Psoas muscle (tissue), 8 donors: ENCODE results near the gene C1orf74. TPM values are rescaled to one million over a fixed set of nuclear protein-coding genes. Genes with fewer than 3 reads are reported as not detected.

Source experiments
- ATAC-seq, 4 donors: fragments of 200-7000 bp; cut with Tn5 transposase; one replicate each; pipeline ENCODE4 v1.9.1; 2020; ENCODE audit warnings: moderate library complexity in 3 of 4, mild to moderate bottlenecking in 2 of 4
- DNase-seq, 2 donors: peaks; one replicate each; pipeline ENCODE4 v3.0.0-alpha.2; 2020
- H3K27ac ChIP-seq: fragments of 200-600 bp; one replicate; pipeline ENCODE4 v1.8.0; 2022
- H3K27me3 ChIP-seq, 3 donors: fragments of 200-600 bp in 1 of 3; one replicate each; pipeline versions ENCODE4 v1.6.1 to v1.8.0; 2013 to 2022; ENCODE audit warnings: low read length in 2 of 3, mild to moderate bottlenecking in 2 of 3, moderate library complexity in 1 of 3; ENCODE audit not compliant: insufficient read depth in 3 of 3
- H3K36me3 ChIP-seq, 2 donors: fragments of 200-600 bp in 1 of 2; one replicate each; pipeline versions ENCODE4 v1.6.1 to v1.8.0; 2013 to 2022; ENCODE audit warnings: low read depth in 1 of 2, mild to moderate bottlenecking in 1 of 2, moderate library complexity in 1 of 2; ENCODE audit not compliant: insufficient read depth in 1 of 2
- H3K4me1 ChIP-seq: fragments of 200-600 bp; one replicate; pipeline ENCODE4 v1.8.0; 2022
- H3K4me3 ChIP-seq: fragments of 200-600 bp; one replicate; pipeline ENCODE4 v1.8.0; 2022; ENCODE audit warnings: mild to moderate bottlenecking
- H3K9me3 ChIP-seq: fragments of 200-600 bp; one replicate; pipeline ENCODE4 v1.8.0; 2022
- WGBS, 3 donors: extraction: QIAGEN DNeasy Blood & Tissue Kit; methylation state at CpG; one replicate each; pipeline versions ENCODE4 v1.1.6 to v1.1.7; 2013; 5-methylcytosine and 5-hydroxymethylcytosine counted together
- intact Hi-C, 2 donors: fragments of 100-400 bp; cut with DNase I; formaldehyde crosslinking; loops; one replicate each; pipeline versions ENCODE4 v1.11.0 to v1.14.2; 2022
- polyA plus RNA-seq, 3 donors: library from polyadenylated mRNA; stranded (reverse); fragments of 200-250 nt; gene quantifications; one replicate each; pipeline ENCODE4 v1.2.3, GENCODE V29; 2013
- total RNA-seq, 4 donors: library from RNA; stranded (reverse); fragmentation: NEBNext Ultra II Directional in 2 of 4; extraction: Animal tissue kit (Norgen Biotek cat#: 25700) in 2 of 4; gene quantifications; one replicate each; pipeline versions ENCODE4 v1.2.1 to v1.2.4, GENCODE V29; 2021 to 2023
- TF ChIP-seq, protein P1 (sequence below): fragments of 200-600 bp; IDR thresholded peaks from one replicate; pipeline ENCODE4 v1.8.0; 2022; ENCODE audit warnings: antibody characterized with exemption
- donor health status: healthy with polysubstance abuse.
- donor health status: DM: no; HTN: no; CAD: no; lungs with moderate emphysema.
- donor health status: Bipolar disorder and iron deficiency.
- donor health status: healthy.
- donor health status: DM: yes; HTN: yes; CAD: no.
- donor health status: DM: no; HTN: no; CAD: no.
- donor health status: DM: no; HTN: no; CAD: no.
- donor health status: DM: yes; HTN: yes; CAD: no.

Gene C1orf74
- total and polyA plus RNA-seq, 7 donors: 0.45 to 1.8 (median 1.2) TPM

DNA sequence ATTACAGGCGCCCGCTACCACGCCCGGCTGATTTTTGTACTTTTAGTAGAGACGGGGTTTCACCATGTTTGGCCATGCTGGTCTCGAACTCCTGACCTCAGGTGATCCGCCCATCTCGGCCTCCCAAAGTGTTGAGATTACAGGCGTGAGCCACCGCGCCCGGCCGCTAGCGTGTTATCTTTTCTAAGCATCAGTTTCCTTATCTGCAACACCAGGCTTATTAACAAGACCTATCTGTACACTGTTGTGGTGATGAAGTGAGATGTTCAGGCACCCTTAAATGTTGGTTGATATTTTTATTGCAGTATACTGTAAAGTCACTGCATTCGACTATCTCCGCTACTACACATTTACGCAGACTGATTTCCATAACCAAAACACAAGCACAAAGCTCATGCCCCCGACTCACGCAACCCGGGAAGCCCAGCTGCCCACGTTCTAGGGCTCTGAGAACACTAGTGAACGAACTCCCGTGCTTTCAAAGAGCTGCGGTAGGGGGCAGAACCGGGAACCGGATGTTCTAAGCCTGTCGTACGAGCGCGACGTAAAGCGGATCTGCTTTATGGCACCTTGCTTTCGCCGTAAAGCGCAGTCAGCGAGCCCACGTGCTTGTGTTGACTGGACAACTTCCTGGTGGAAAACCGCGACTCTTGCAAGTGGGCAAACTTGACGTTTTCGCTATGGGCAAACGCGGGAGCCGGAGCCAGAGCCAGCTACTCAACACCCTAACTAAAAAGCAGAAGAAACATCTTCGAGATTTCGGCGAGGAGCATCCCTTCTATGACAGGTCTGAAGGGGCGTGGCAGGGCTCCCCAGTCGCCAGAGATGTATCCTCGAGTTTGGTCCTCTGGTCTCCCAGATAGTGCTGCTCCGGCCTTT lies 43.3 kb upstream of the C1orf74 start, which contains the start of gene UTP25:
Gene UTP25 (plus strand): TSS at position 589 of the 879 bp plus-strand sequence. CDS start 92 bp downstream, at position 681.
- ATAC-seq (peak; percentile 96 to 97 (median 97)), DNase-seq (peak; percentile 91 to 95)
- Histone ChIP-seq H3K27ac (peak within 1 kb of the TSS; percentile 77), H3K4me3 (peak within 1 kb of the TSS; percentile 79), H3K9me3 (no peaks in the 10 kb centered on the region), H3K4me1 (no peaks in the 10 kb centered on the region), H3K36me3 (peaks cover 0 to 21% of the 10 kb centered on the region in 2 donors), H3K27me3 (peaks cover 0 to 4% (median 0%) of the 10 kb centered on the region in 3 donors)
- intact Hi-C loops: no loop called here
- TF ChIP-seq, protein P1, sequence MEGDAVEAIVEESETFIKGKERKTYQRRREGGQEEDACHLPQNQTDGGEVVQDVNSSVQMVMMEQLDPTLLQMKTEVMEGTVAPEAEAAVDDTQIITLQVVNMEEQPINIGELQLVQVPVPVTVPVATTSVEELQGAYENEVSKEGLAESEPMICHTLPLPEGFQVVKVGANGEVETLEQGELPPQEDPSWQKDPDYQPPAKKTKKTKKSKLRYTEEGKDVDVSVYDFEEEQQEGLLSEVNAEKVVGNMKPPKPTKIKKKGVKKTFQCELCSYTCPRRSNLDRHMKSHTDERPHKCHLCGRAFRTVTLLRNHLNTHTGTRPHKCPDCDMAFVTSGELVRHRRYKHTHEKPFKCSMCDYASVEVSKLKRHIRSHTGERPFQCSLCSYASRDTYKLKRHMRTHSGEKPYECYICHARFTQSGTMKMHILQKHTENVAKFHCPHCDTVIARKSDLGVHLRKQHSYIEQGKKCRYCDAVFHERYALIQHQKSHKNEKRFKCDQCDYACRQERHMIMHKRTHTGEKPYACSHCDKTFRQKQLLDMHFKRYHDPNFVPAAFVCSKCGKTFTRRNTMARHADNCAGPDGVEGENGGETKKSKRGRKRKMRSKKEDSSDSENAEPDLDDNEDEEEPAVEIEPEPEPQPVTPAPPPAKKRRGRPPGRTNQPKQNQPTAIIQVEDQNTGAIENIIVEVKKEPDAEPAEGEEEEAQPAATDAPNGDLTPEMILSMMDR: peak; percentile 57
- 23 to 26% (median 25%) methylated on average over 51 of the region's 51 CpGs for WGBS, 3 donors

DNA sequence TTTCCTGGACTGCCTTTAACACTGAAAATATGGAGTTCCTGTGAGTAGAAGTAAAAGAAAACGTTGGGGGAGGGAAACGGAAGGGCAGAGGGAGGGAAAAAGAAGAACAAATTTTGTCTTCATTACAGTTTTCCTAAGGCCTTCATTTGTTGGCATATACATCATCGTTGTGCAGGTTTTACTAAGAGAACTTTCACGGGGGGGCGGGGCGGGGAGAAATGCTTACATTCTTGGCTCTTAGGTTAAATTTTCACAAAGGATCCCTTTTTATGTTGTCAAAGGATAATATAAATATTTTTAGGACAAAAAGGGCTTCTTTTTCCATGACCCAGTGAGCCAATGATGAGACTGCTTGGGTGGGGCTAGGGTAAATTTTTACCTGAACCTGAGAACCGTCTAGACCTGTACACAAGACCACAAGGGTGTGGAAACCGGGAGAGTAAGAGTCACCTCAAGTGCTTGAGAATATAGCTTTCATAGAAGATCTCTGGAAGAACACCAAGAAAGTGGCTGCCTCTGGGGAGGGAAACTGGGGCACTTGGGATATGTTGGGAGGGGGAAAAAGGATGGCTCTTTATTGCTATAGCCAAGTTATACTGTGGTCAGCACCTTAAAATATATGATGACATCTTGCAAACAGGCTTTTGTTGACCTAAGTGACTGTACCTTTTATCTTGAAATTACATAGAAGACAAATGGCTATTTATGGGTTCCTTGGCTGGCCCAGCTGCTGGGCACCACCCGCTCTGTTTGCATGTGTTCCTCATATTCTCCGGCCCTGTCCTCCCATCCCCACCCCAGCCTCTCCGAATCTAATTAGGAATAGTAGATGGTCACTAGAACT lies 41.5 kb upstream of the C1orf74 start:
- DNase-seq: no peak
- Histone ChIP-seq H3K27ac (no peak overlapping the region), H3K4me3 (no peak overlapping the region), H3K9me3 (no peaks in the 10 kb centered on the region), H3K36me3 (peaks cover 0 to 3% of the 10 kb centered on the region in 2 donors), H3K4me1 (no peaks in the 10 kb centered on the region), H3K27me3 (peaks cover 0 to 20% (median 2%) of the 10 kb centered on the region in 3 donors)
- TF ChIP-seq, protein P1: no peak
- WGBS, 3 donors: 70 to 73% (median 72%) methylated on average over 11 of the region's 11 CpGs
- intact Hi-C loops: no loop called here
- ATAC-seq: no peak

DNA sequence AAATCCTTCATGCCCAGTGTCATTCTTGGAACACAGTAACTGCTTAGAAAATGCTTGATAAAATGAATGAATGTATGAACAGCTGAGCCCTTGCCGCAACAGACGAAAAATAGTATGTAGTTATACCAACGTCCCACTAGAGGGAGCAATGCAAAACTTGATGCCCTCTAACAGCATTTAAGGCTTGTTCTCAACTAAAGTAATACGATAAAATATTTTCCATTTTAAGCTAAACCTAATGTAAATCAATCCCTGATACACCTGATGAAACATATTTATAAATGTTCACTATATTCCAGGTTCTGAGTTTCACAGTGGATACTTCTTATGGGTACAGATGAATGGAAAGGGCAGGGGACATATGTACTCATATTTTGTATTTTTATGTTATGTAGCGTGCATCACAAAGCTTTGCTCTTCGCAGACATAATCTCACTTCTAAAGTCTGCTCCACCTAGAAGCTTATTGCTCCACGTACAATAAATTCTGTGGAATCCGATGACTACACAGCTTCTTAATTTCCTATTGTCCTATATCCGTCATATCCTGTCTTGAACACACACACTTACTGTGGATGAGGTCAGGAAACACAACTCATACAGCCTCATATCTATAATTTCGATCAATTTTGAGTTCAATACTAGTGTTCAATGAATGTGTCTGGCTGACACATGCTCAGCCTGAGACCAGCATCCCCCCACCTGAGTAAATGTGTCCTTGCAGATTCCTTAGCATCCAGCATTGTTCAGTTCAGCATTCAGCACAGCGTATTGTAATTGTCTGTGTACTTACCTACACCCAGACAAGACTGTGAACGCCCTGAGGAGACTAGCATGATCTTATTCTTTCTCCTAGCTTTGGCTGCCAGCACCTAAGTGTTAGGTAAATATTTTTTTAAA lies 39.0 kb upstream of the C1orf74 start:
- no peaks in the 10 kb centered on the region for H3K4me1 ChIP-seq

More for the DNA sequence above, 39.0 kb upstream of the C1orf74 start:
- WGBS, 3 donors: 34 to 36% (median 36%) methylated on average over 12 of the region's 12 CpGs
- H3K9me3 ChIP-seq: no peaks in the 10 kb centered on the region
- H3K27me3 ChIP-seq: peaks cover 0 to 39% (median 2%) of the 10 kb centered on the region in 3 donors
- DNase-seq: no peak
- peak in 1 of 4 donors; percentile 45 for ATAC-seq
- no peak overlapping the region for H3K4me3 ChIP-seq
- no peaks in the 10 kb centered on the region for H3K36me3 ChIP-seq
- intact Hi-C loops: no loop called here
- TF ChIP-seq, protein P1: peak; percentile 62
- H3K27ac ChIP-seq: no peak overlapping the region
